HUES48 (cell line): Measurements from ENCODE around the gene SAP30L.

Experiments used
- H3K27ac ChIP-seq: one replicate; pipeline ENCODE4 v1.7.0; 2013; ENCODE audit warnings: low read depth, low read length, inconsistent platforms
- H3K27me3 ChIP-seq: 2 replicates; pipeline ENCODE4 v1.6.1; 2013; ENCODE audit warnings: mild to moderate bottlenecking, low read length; ENCODE audit not compliant: control insufficient read depth, insufficient read depth
- H3K36me3 ChIP-seq: 2 replicates; pipeline ENCODE4 v1.6.1; 2013; ENCODE audit warnings: low read length; ENCODE audit not compliant: control insufficient read depth, insufficient read depth
- H3K4me1 ChIP-seq: 2 replicates; pipeline ENCODE4 v1.6.1; 2013; ENCODE audit warnings: mild to moderate bottlenecking, low read length; ENCODE audit not compliant: control insufficient read depth, insufficient read depth
- H3K4me3 ChIP-seq: 2 replicates; pipeline ENCODE4 v1.5.1; 2013; ENCODE audit warnings: mild to moderate bottlenecking, low read depth, low read length
- H3K9ac ChIP-seq: 2 replicates; pipeline ENCODE4 v1.6.1; 2013; ENCODE audit warnings: mild to moderate bottlenecking, low read depth, low read length, moderate library complexity
- H3K9me3 ChIP-seq: 2 replicates; pipeline ENCODE4 v1.6.1; 2013; ENCODE audit warnings: low read length; ENCODE audit not compliant: control insufficient read depth, insufficient read depth

The SAP30L gene

DNA sequence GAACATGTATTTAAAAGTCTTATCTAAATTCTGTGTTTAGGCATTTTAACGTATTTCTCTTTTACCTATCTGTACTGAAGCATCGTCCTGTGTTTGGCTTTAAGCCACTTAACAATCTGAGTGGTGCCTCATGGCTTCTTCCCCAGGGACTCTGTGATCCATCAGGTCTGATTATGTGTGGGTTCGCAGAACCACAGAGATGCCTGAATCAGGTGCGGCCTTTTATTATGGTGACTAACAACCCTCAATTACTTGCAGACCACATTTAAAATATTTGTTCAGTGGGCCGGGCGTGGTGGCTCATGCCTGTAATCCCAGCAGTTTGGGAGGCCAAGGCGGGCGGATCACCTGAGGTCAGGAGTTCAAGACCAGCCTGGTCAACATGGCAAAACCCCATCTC is 39.6 kb upstream of the SAP30L start:
- H3K27ac ChIP-seq: no peak overlapping the region
- H3K9ac ChIP-seq: no peak overlapping the region
- H3K4me1 ChIP-seq: peaks cover 6% of the 10 kb centered on the region; the same call in 1 of the 2 replicates
- no peaks in the 10 kb centered on the region for H3K9me3 ChIP-seq
- H3K4me3 ChIP-seq: no peak overlapping the region
- no peaks in the 10 kb centered on the region for H3K27me3 ChIP-seq
- H3K36me3 ChIP-seq: no peaks in the 10 kb centered on the region

GRCh38 chr5:154406826-154407225 is 39.0 kb upstream of the SAP30L start:
- H3K4me1 ChIP-seq: peaks cover 6% of the 10 kb centered on the region; the same call in 1 of the 2 replicates
- H3K9ac ChIP-seq: no peak overlapping the region

DNA sequence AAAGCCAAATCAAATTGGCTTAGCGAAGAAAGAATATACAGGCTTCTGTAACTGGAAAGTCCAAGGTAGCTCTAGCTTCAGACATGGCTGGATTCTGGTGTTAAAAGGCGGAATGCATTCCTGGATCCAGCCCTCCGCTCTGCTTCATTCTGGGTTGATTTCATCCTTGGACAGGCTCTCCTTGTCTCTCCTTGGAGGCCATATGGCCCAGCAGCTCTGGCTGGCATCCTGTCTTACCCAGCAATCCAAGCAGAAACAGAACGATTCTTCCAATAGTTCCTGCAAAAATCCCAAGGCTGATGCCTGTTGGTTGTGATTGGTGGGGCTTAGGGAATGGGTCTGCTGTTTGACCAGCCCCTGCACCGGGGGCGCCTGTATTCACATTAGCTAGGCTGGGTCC is 37.0 kb upstream of the SAP30L start:
- no peaks in the 10 kb centered on the region for H3K36me3 ChIP-seq
- peaks cover 6% of the 10 kb centered on the region; the same call in 1 of the 2 replicates for H3K4me1 ChIP-seq
- H3K27me3 ChIP-seq: no peaks in the 10 kb centered on the region
- H3K9me3 ChIP-seq: no peaks in the 10 kb centered on the region
- H3K27ac ChIP-seq: no peak overlapping the region
- H3K9ac ChIP-seq: no peak overlapping the region
- H3K4me3 ChIP-seq: no peak overlapping the region

More at GRCh38 chr5:154406826-154407225, 39.0 kb upstream of the SAP30L start:
- no peaks in the 10 kb centered on the region for H3K9me3 ChIP-seq
- H3K27ac ChIP-seq: no peak overlapping the region
- no peaks in the 10 kb centered on the region for H3K36me3 ChIP-seq
- no peak overlapping the region for H3K4me3 ChIP-seq
- no peaks in the 10 kb centered on the region for H3K27me3 ChIP-seq

DNA sequence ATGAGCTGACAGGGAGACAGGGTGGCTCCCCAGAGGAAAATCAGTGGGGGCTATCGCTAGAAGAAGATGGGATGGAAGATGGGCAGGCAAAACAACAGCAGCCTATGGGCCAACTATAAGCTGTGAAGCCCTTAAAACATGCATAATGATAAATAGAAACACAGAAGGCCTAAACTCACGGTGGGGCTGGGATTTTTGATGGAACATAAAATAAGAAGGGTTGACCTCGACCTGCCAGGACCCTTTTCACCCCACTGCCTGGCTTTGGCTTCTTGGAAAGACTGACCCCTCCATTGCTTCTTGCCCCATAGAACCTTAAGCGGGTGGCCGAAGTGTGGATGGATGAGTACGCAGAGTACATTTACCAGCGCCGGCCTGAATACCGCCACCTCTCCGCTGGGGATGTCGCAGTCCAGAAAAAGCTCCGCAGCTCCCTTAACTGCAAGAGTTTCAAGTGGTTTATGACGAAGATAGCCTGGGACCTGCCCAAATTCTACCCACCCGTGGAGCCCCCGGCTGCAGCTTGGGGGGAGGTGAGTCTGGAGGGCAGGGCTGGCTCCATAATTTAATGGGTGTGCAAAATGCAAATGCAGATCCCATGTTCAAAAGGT is 36.5 kb upstream of the SAP30L start:
- Histone ChIP-seq H3K9me3 (no peaks in the 10 kb centered on the region), H3K9ac (no peak overlapping the region), H3K27ac (no peak overlapping the region), H3K36me3 (no peaks in the 10 kb centered on the region), H3K4me3 (no peak overlapping the region), H3K4me1 (peaks cover 6% of the 10 kb centered on the region; the same call in 1 of the 2 replicates), H3K27me3 (no peaks in the 10 kb centered on the region)

DNA sequence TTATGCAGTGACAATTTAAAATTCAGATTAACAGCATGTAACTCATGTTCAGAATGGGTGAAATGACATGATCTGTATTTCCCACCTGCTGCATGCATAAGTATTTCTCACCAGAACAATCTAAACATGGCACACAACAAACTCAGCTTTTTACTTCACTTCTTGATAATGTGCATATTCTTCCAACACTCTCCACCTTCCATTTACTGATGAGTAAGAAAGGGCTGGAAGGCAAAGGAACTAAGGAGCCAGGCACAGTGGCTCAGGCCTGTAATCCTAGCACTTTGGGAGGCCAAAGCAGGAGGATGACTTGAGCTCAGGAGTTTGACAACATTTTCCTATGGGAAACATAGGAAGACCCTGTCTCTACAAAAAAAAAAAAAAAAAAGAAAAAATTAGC is 35.8 kb upstream of the SAP30L start:
- Histone ChIP-seq H3K36me3 (no peaks in the 10 kb centered on the region), H3K9me3 (no peaks in the 10 kb centered on the region), H3K4me1 (no peaks in the 10 kb centered on the region), H3K4me3 (no peak overlapping the region), H3K27ac (no peak overlapping the region), H3K9ac (no peak overlapping the region), H3K27me3 (no peaks in the 10 kb centered on the region)

- Histone ChIP-seq H3K9ac (no peak overlapping the region), H3K36me3 (no peaks in the 10 kb centered on the region), H3K4me1 (no peaks in the 10 kb centered on the region), H3K27ac (no peak overlapping the region), H3K4me3 (no peak overlapping the region), H3K27me3 (no peaks in the 10 kb centered on the region), H3K9me3 (no peaks in the 10 kb centered on the region)
Measured at GRCh38 chr5:154410786-154411185, 35.0 kb upstream of the SAP30L start.

DNA sequence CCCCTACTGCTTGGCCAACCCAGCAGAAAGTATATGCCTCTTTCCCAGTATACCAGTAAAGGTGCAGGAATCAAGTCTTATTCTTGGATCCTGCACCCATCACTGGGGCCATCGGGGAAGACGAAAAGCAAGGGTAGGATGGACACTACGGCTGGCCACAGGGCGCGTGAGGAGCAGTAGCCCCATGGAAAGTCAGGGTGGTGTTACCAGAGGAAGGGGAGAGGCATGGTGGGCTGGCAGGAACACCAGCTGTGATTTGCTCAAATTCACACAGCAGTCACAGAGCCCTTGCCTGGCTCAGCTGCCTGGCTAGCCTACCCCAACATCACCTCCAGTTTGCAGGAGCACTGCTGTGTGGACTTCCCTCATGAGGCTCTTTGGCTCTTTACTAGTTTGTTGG is 34.5 kb upstream of the SAP30L start:
- no peak overlapping the region for H3K4me3 ChIP-seq
- no peaks in the 10 kb centered on the region for H3K36me3 ChIP-seq
- no peak overlapping the region for H3K9ac ChIP-seq
- no peak overlapping the region for H3K27ac ChIP-seq
- no peaks in the 10 kb centered on the region for H3K27me3 ChIP-seq
- H3K9me3 ChIP-seq: no peaks in the 10 kb centered on the region
- H3K4me1 ChIP-seq: no peaks in the 10 kb centered on the region

DNA sequence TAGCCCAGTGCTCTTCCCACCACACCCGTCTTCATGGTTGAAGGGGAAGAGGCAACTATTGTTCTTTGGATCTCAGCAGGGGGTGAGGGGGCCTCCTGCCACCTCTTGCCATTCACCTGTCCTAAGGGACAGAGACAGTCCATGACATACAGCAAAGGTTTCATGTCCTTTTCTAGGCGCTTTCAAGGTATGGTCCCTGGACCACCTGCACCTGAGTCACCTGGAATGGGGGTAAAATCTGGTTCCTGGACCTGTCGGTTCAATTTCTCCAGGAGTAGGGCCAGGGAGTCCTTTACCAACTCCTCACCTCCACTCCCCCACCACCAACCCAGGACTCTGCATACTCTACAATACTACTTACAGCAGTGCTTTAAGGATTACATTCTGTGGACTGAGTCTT is 33.5 kb upstream of the SAP30L start:
- Histone ChIP-seq H3K9me3 (no peaks in the 10 kb centered on the region), H3K9ac (no peak overlapping the region), H3K36me3 (no peaks in the 10 kb centered on the region), H3K4me3 (no peak overlapping the region), H3K27ac (no peak overlapping the region), H3K27me3 (no peaks in the 10 kb centered on the region), H3K4me1 (no peaks in the 10 kb centered on the region)

DNA sequence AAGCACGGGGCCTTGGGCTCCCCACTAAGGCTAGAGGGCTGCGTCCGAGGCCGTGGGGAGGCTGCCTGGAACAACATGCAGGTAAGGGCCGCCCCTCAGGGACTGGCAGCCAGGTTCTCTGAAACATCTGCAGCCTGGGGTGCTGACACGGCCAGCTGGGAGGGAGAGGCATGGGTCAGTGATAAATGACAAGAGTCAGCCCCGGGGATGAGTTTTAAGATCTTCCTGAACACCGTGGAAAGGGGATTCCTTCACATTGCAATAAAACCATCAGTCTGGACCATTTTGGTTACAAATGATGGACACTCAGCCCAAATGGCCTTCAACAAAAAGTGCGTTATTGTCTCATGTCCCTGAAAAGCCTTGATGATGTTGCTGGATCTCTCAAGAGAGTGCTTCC is 32.9 kb upstream of the SAP30L start:
- no peak overlapping the region for H3K4me3 ChIP-seq
- H3K27ac ChIP-seq: no peak overlapping the region
- 0 out of 2 replicates have a peak, but pooled peaks cover 1% of the 10 kb centered on the region for H3K4me1 ChIP-seq
- H3K9ac ChIP-seq: no peak overlapping the region
- no peaks in the 10 kb centered on the region for H3K9me3 ChIP-seq
- H3K36me3 ChIP-seq: no peaks in the 10 kb centered on the region
- no peaks in the 10 kb centered on the region for H3K27me3 ChIP-seq

- Histone ChIP-seq H3K9ac (no peak overlapping the region), H3K4me3 (no peak overlapping the region), H3K27me3 (no peaks in the 10 kb centered on the region), H3K4me1 (peaks cover 9% of the 10 kb centered on the region), H3K36me3 (0 out of 2 replicates have a peak, but pooled peaks cover 2% of the 10 kb centered on the region), H3K9me3 (no peaks in the 10 kb centered on the region), H3K27ac (no peak overlapping the region)
Measured at GRCh38 chr5:154415114-154415513, 30.7 kb upstream of the SAP30L start.

GRCh38 chr5:154418344-154418820 is 27.4 kb upstream of the SAP30L start:
- Histone ChIP-seq H3K27me3 (no peaks in the 10 kb centered on the region), H3K4me1 (peaks cover 9% of the 10 kb centered on the region), H3K9ac (no peak overlapping the region), H3K27ac (no peak overlapping the region), H3K4me3 (no peak overlapping the region), H3K36me3 (0 out of 2 replicates have a peak, but pooled peaks cover 2% of the 10 kb centered on the region), H3K9me3 (no peaks in the 10 kb centered on the region)
